HG03060 (cell line): ENCODE measurements around the gene CSAG1.
"Not testable (repeated sequence)": the region's sequence is repeated elsewhere in the genome, so short reads cannot be mapped to it uniquely, and the experiment has no call there.

Experiments
- ATAC-seq: cut with Tn5 transposase; IDR thresholded peaks from one replicate; pipeline ENCODE4 v1.9.1; 2021; ENCODE audit warnings: low read depth, moderate number of reproducible peaks; ENCODE audit not compliant: unreplicated experiment

CSAG1 gene

DNA sequence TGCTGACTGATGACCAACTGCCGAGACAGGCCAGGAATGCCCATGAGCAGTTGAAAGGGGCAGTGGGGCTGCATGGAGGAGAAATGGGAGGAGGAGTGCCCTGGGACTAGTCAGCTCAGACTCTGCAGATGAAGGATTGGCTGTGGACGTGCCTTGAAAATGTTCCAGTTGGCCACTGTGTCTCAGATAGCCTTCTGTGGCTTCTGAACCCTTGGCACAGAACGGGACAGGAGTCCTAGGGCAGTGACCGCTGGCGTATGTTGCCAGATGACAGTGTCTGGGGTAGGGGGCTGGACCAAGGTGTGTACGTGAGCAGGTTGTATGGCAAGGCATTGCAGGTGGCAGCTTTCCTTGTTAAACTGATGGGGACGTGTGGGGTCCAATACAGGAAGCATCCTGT, 27.0 kb downstream of the CSAG1 start:
- ATAC-seq: not testable (repeated sequence)

DNA sequence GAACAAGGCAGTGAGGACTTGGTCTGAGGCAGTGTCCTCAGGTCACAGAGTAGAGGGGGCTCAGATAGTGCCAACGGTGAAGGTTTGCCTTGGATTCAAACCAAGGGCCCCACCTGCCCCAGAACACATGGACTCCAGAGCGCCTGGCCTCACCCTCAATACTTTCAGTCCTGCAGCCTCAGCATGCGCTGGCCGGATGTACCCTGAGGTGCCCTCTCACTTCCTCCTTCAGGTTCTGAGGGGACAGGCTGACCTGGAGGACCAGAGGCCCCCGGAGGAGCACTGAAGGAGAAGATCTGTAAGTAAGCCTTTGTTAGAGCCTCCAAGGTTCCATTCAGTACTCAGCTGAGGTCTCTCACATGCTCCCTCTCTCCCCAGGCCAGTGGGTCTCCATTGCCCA, 33.1 kb downstream of the CSAG1 start:
- not testable (repeated sequence) for ATAC-seq

GRCh38 chrX:152697952-152698931, 35.3 kb downstream of the CSAG1 start, which contains the start of gene MAGEA3:
TSS of gene MAGEA3 (plus strand) at chrX:152698794. CDS start at chrX:152700833, 2,039 bp downstream.
- not testable (repeated sequence) for ATAC-seq

GRCh38 chrX:152681012-152681411, 52.5 kb downstream of the CSAG1 start:
- ATAC-seq: not testable (repeated sequence)
